IMR-90 (cell line): Measurements from ENCODE around the gene ADCY1. TPM values are rescaled to one million over a fixed set of nuclear protein-coding genes. Genes with fewer than 3 reads are reported as not detected.

Source experiments
- ATAC-seq: fragments of 200-7000 bp; cut with Tn5 transposase; 2 replicates; pipeline ENCODE4 v1.9.1; 2020; ENCODE audit warnings: low read depth, mild to moderate bottlenecking, moderate library complexity
- BruUV-seq: library from RNA; stranded (reverse); fragments of 400-500 nt; replicated peaks from 2 replicates; lab custom pipeline; 2021; lab: Mats Ljungman, UMichigan
- CTCF ChIA-PET: fragments of 300-600 bp; formaldehyde crosslinking; extraction: SDS; loops from one replicate; lab custom pipeline; 2021; ENCODE audit warnings: antibody characterized with exemption; lab: Yijun Ruan, JAX
- POLR2A ChIA-PET: fragments of 300-600 bp; sonication (Branson Sonifier 250); formaldehyde crosslinking; loops from one replicate; lab custom pipeline; 2022; ENCODE audit warnings: antibody characterized with exemption; ENCODE audit not compliant: unreplicated experiment; lab: Charles Lee
- DNase-seq: peaks from one replicate; pipeline ENCODE4 v3.0.0; 2013
- H2AFZ ChIP-seq: replicated peaks from 2 replicates; pipeline ENCODE3; 2013; ENCODE audit warnings: low read length, mild to moderate bottlenecking; ENCODE audit not compliant: poor library complexity
- H2AK5ac ChIP-seq: 2 replicates; pipeline ENCODE4 v1.6.1; 2013; ENCODE audit warnings: low read depth, low read length, inconsistent platforms
- H2AK9ac ChIP-seq: replicated peaks from 2 replicates; pipeline ENCODE3; 2013; ENCODE audit warnings: mild to moderate bottlenecking, low read depth, low read length, moderate library complexity; ENCODE audit not compliant: poor library complexity
- H2BK120ac ChIP-seq: 2 replicates; pipeline ENCODE4 v1.6.1; 2013; ENCODE audit warnings: low read depth, low read length, inconsistent platforms
- H2BK15ac ChIP-seq: 3 replicates; pipeline ENCODE4 v1.6.1; 2013; ENCODE audit warnings: low read depth, low read length, inconsistent platforms
- H2BK20ac ChIP-seq: 2 replicates; pipeline ENCODE4 v1.6.1; 2013; ENCODE audit warnings: low read depth, mild to moderate bottlenecking, inconsistent platforms, low read length, moderate library complexity
- H2BK5ac ChIP-seq: 2 replicates; pipeline ENCODE4 v1.6.1; 2013; ENCODE audit warnings: mild to moderate bottlenecking, low read depth, low read length, inconsistent platforms; ENCODE audit not compliant: poor library complexity, severe bottlenecking
- H3K14ac ChIP-seq: replicated peaks from 2 replicates; pipeline ENCODE4 v1.6.1; 2013; ENCODE audit warnings: low read depth, low read length, inconsistent platforms
- H3K18ac ChIP-seq: 2 replicates; pipeline ENCODE4 v1.6.1; 2013; ENCODE audit warnings: low read depth, low read length, control low read depth
- H3K23ac ChIP-seq: 2 replicates; pipeline ENCODE4 v1.6.1; 2013; ENCODE audit warnings: low read depth, low read length, inconsistent platforms
- H3K27ac ChIP-seq: 2 replicates; pipeline ENCODE4 v1.5.1; 2013; ENCODE audit warnings: mild to moderate bottlenecking, control low read depth, low read length; ENCODE audit not compliant: insufficient read depth
- H3K27me3 ChIP-seq: 2 replicates; pipeline ENCODE4 v1.6.1; 2013; ENCODE audit warnings: low read length; ENCODE audit not compliant: control insufficient read depth, insufficient read depth
- H3K36me3 ChIP-seq: 2 replicates; pipeline ENCODE4 v1.6.1; 2013; ENCODE audit warnings: low read length, mixed read lengths; ENCODE audit not compliant: control insufficient read depth, insufficient read depth
- H3K4ac ChIP-seq: 2 replicates; pipeline ENCODE4 v1.6.1; 2013; ENCODE audit warnings: low read depth, low read length, inconsistent platforms
- H3K4me1 ChIP-seq: 2 replicates; pipeline ENCODE4 v1.6.1; 2013; ENCODE audit warnings: low read length, mixed read lengths; ENCODE audit not compliant: control insufficient read depth, insufficient read depth
- H3K4me2 ChIP-seq: 2 replicates; pipeline ENCODE4 v1.6.1; 2013; ENCODE audit warnings: low read depth, mild to moderate bottlenecking, control low read depth, low read length, moderate library complexity
- H3K4me3 ChIP-seq: 2 replicates; pipeline ENCODE4 v1.5.1; 2013; ENCODE audit warnings: low read depth, mild to moderate bottlenecking, control low read depth, low read length, moderate library complexity; ENCODE audit not compliant: insufficient read depth
- H3K56ac ChIP-seq: 2 replicates; pipeline ENCODE4 v1.6.1; 2013; ENCODE audit warnings: low read length, inconsistent platforms; ENCODE audit not compliant: insufficient read depth; ENCODE audit errors: extremely low read depth
- H3K79me1 ChIP-seq, 2 experiments: 2 replicates each; pipeline ENCODE4 v1.6.1; 2013; ENCODE audit warnings: low read length in 2 of 2, inconsistent platforms in 1 of 2, low read depth in 1 of 2
- H3K9ac ChIP-seq: 2 replicates; pipeline ENCODE4 v1.6.1; 2013; ENCODE audit warnings: low read depth, low read length, control low read depth
- H3K9me1 ChIP-seq: 2 replicates; pipeline ENCODE4 v1.6.1; 2013; ENCODE audit warnings: low read length, inconsistent platforms; ENCODE audit not compliant: insufficient read depth
- H3K9me3 ChIP-seq: 2 replicates; pipeline ENCODE4 v1.6.1; 2013; ENCODE audit warnings: low read length; ENCODE audit not compliant: control insufficient read depth, insufficient read depth
- H4K20me1 ChIP-seq: 2 replicates; pipeline ENCODE4 v1.6.1; 2013; ENCODE audit warnings: low read length, inconsistent platforms; ENCODE audit not compliant: insufficient read depth
- H4K5ac ChIP-seq: 2 replicates; pipeline ENCODE4 v1.6.1; 2013; ENCODE audit warnings: mild to moderate bottlenecking, low read depth, low read length, control low read depth
- H4K8ac ChIP-seq, 2 experiments: 2 replicates each; pipeline ENCODE4 v1.6.1; 2013; ENCODE audit warnings: low read depth in 2 of 2, low read length in 2 of 2, control low read depth in 1 of 2, inconsistent platforms in 1 of 2
- H4K91ac ChIP-seq: 2 replicates; pipeline ENCODE4 v1.6.1; 2013; ENCODE audit warnings: low read depth, low read length, inconsistent platforms; ENCODE audit not compliant: insufficient read depth
- BHLHE40 ChIP-seq: fragments of 150-350 bp; IDR thresholded peaks from 2 replicates; pipeline ENCODE4 v1.6.1; 2016; ENCODE audit warnings: mild to moderate bottlenecking, low read depth, low read length
- MAZ ChIP-seq: IDR thresholded peaks from 2 replicates; pipeline ENCODE4 v1.6.1; 2012; ENCODE audit warnings: low read depth, mild to moderate bottlenecking, low read length, improper control_type of control experiment, moderate library complexity, borderline replicate concordance
- MXI1 ChIP-seq: IDR thresholded peaks from 2 replicates; pipeline ENCODE4 v1.6.1; 2012; ENCODE audit warnings: low read depth, mild to moderate bottlenecking, low read length, moderate library complexity, borderline replicate concordance
- NFE2L2 ChIP-seq: fragments of 150-350 bp; IDR thresholded peaks from 2 replicates; pipeline ENCODE4 v1.6.1; 2016; ENCODE audit warnings: low read depth, mild to moderate bottlenecking, low read length
- RFX5 ChIP-seq: IDR thresholded peaks from 2 replicates; pipeline ENCODE4 v1.8.0; 2012; ENCODE audit warnings: low read depth, mild to moderate bottlenecking, low read length, moderate library complexity
- SMC3 ChIP-seq: fragments of 150-350 bp; IDR thresholded peaks from 2 replicates; pipeline ENCODE4 v1.6.1; 2016; ENCODE audit warnings: low read depth, mild to moderate bottlenecking, antibody characterized with exemption, low read length, moderate library complexity
- WGBS, 2 experiments: methylation state at CpG; one replicate each; pipeline versions ENCODE4 v1.1.5 to v1.1.7; 2013; ENCODE audit warnings: missing lambda C conversion rate in 2 of 2; ENCODE audit not compliant: insufficient read length in 1 of 2; ENCODE audit errors: extremely low coverage in 2 of 2; 5-methylcytosine and 5-hydroxymethylcytosine counted together
- dilution Hi-C: fragments of 300-500 bp; cut with HindIII; formaldehyde crosslinking; loops from one replicate; pipeline ENCODE4 v1.14.3; 2018; ENCODE audit warnings: low sequenced_read_pairs; ENCODE audit not compliant: unreplicated experiment
- in situ Hi-C: fragments of 300-500 bp; cut with MboI; formaldehyde crosslinking; loops from 3 replicates; pipeline ENCODE4 v1.14.3; 2019; ENCODE audit warnings: low sequenced_read_pairs, inconsistent platforms, mixed read lengths
- intact Hi-C: fragments of 100-400 bp; cut with micrococcal nuclease; formaldehyde crosslinking; loops from 2 replicates; pipeline ENCODE4 v1.10.0; 2022
- polyA plus RNA-seq, 3 experiments: library from polyadenylated mRNA; depleted of rRNA; stranded (reverse); fragments of >200 nt; gene quantifications; 2 replicates each; pipeline ENCODE4 v1.2.3, GENCODE V29; 2012; ENCODE audit warnings: low replicate concordance in 1 of 3
- total RNA-seq: library from RNA; depleted of rRNA; stranded (reverse); fragments of >200 nt; gene quantifications from 2 replicates; pipeline ENCODE4 v1.2.3, GENCODE V29; 2012

Gene ADCY1
- total and polyA plus RNA-seq, 2 of the 4 experiments (the other 2 are of a cell fraction), result 0.18 to 0.24 TPM

- Histone ChIP-seq H3K9me1 (no peaks in the 10 kb centered on the region), H3K79me1 (no peaks in the 10 kb centered on the region), H4K5ac (no peak overlapping the region), H2AK5ac (no peak overlapping the region), H3K18ac (no peak overlapping the region), H3K9ac (no peak overlapping the region), H3K4me2 (no peak overlapping the region), H4K20me1 (no peaks in the 10 kb centered on the region), H3K23ac (no peak overlapping the region), H2AK9ac (no peak overlapping the region), H2BK5ac (no peak overlapping the region), H3K56ac (no peak overlapping the region), H2BK20ac (no peak overlapping the region), H2BK15ac (no peak overlapping the region), H4K8ac (no peak overlapping the region), H3K4me1 (no peaks in the 10 kb centered on the region), H3K9me3 (no peaks in the 10 kb centered on the region), H3K27ac (no peak overlapping the region), H3K14ac (no peak overlapping the region), H4K91ac (no peak overlapping the region), H3K36me3 (no peaks in the 10 kb centered on the region), H2BK120ac (no peak overlapping the region), H3K4me3 (no peak overlapping the region), H3K27me3 (peaks cover 21% of the 10 kb centered on the region), H2AFZ (no peak overlapping the region), H3K4ac (no peak overlapping the region)
- dilution Hi-C loops (no loop called here), intact Hi-C loops (no loop called here), in situ Hi-C loops (no loop called here)
- ChIA-PET POLR2A (no interaction called here), CTCF (no interaction called here)
- WGBS, 2 experiments, result no CpG with 5 or more reads among the region's 2 CpGs
- DNase-seq (no peak), ATAC-seq (no peak)
- BruUV-seq, result no TSS peak
- no peak for TF ChIP-seq SMC3
- no peak for TF ChIP-seq RFX5
- no peak for TF ChIP-seq NFE2L2
- no peak for TF ChIP-seq MXI1
- TF ChIP-seq BHLHE40, result no peak
- TF ChIP-seq MAZ, result no peak
These were observed 9.1 kb downstream of the ADCY1 start for GRCh38 chr7:45583296-45583695.
